Body of pancreas (tissue), 4 donors: Measurements from ENCODE around the gene MED12L.

Source experiments
- POLR2A ChIP-seq, 3 donors: fragments of 450-650 bp; IDR thresholded peaks; one replicate each; pipeline ENCODE4 v1.6.1; 2016; ENCODE audit warnings: antibody characterized with exemption in 3 of 3, mild to moderate bottlenecking in 2 of 3
- TF ChIP-seq, protein P1 (sequence below), 7 experiments: fragments of 450-650 bp in 4 of 7; fragments of 200-600 bp in 3 of 7; sonication (generic) in 3 of 7; IDR thresholded peaks; one replicate each; pipeline ENCODE4 v1.5.1; 2016 to 2019; ENCODE audit warnings: antibody characterized with exemption in 7 of 7

GRCh38 chr3:151290673-151291072 is 205.2 kb downstream of the MED12L start:
- TF ChIP-seq, protein P1, sequence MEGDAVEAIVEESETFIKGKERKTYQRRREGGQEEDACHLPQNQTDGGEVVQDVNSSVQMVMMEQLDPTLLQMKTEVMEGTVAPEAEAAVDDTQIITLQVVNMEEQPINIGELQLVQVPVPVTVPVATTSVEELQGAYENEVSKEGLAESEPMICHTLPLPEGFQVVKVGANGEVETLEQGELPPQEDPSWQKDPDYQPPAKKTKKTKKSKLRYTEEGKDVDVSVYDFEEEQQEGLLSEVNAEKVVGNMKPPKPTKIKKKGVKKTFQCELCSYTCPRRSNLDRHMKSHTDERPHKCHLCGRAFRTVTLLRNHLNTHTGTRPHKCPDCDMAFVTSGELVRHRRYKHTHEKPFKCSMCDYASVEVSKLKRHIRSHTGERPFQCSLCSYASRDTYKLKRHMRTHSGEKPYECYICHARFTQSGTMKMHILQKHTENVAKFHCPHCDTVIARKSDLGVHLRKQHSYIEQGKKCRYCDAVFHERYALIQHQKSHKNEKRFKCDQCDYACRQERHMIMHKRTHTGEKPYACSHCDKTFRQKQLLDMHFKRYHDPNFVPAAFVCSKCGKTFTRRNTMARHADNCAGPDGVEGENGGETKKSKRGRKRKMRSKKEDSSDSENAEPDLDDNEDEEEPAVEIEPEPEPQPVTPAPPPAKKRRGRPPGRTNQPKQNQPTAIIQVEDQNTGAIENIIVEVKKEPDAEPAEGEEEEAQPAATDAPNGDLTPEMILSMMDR (IDR thresholded peaks at IDR 0.05) = peak in 3 of 7 experiments; percentile 21 to 37 (median 26)
- TF ChIP-seq POLR2A (IDR thresholded peaks at IDR 0.05) = no peak
